HCT116 (cell line): ENCODE results near the gene PRDX3. TPM values are rescaled to one million over a fixed set of nuclear protein-coding genes. Genes with fewer than 3 reads are reported as not detected.

ENCODE experiments used
- ATAC-seq: fragments of 200-7000 bp; cut with Tn5 transposase; 2 replicates; pipeline ENCODE4 v1.9.1; 2020; ENCODE audit warnings: mild to moderate bottlenecking, moderate library complexity
- BruUV-seq: library from RNA; stranded (reverse); fragments of 400-500 nt; replicated peaks from 2 replicates; lab custom pipeline; 2021; lab: Mats Ljungman, UMichigan
- CTCF ChIA-PET: fragments of 300-600 bp; sonication (Branson Sonifier 250); formaldehyde crosslinking; loops from one replicate; lab custom pipeline; 2021; ENCODE audit warnings: antibody characterized with exemption; lab: Charles Lee
- POLR2A ChIA-PET: fragments of 300-600, 350-600 bp; sonication (Branson Sonifier 250); formaldehyde crosslinking; loops from one replicate; lab custom pipeline; 2021; ENCODE audit warnings: antibody characterized with exemption; lab: Charles Lee
- RAD21 ChIA-PET, 2 experiments: fragments of 300-600 bp; sonication (Branson Sonifier 250); formaldehyde crosslinking; loops; one replicate each; lab custom pipeline; 2023; ENCODE audit warnings: low total read pairs in 2 of 2; ENCODE audit not compliant: uncharacterized antibody in 2 of 2, unreplicated experiment in 2 of 2, low non-redundant PET in 1 of 2; lab: Charles Lee
- DNase-seq: peaks from one replicate; pipeline ENCODE4 v3.0.0-alpha.2; 2010; ENCODE audit warnings: low read depth, low spot score
- H2AFZ ChIP-seq: fragments of 200-600 bp; shearing (Covaris generic), sonication (generic); 2 replicates; pipeline ENCODE4 v1.6.1; 2017; ENCODE audit warnings: low read depth, mixed run types, mixed read lengths, antibody characterized with exemption, low read length; ENCODE audit not compliant: poor library complexity, severe bottlenecking
- H3K27ac ChIP-seq: 2 replicates; pipeline ENCODE4 v1.5.1; 2012; ENCODE audit warnings: low read depth, low read length
- H3K27me3 ChIP-seq: fragments of 200-600 bp; sonication (generic); 2 replicates; pipeline ENCODE4 v1.6.1; 2016; ENCODE audit warnings: mixed run types, low read length, mixed read lengths; ENCODE audit not compliant: insufficient read depth
- H3K36me3 ChIP-seq, 2 experiments: fragments of 200-500 bp in 1 of 2; fragments of 200-600 bp in 1 of 2; sonication (Bioruptor generic) in 1 of 2; sonication (generic) in 1 of 2; 2 replicates each; pipeline versions ENCODE4 v1.5.1 to v1.6.1; 2014 to 2016; ENCODE audit warnings: low read length in 2 of 2, inconsistent platforms in 1 of 2, mixed read lengths in 1 of 2, mixed run types in 1 of 2; ENCODE audit not compliant: insufficient read depth in 2 of 2, control insufficient read depth in 1 of 2
- H3K4me1 ChIP-seq, 2 experiments: fragments of 200-600 bp in 1 of 2; sonication (generic) in 1 of 2; 2 replicates each; pipeline versions ENCODE4 v1.5.1 to v1.6.1; 2012 to 2017; ENCODE audit warnings: low read length in 2 of 2, inconsistent platforms in 1 of 2, mild to moderate bottlenecking in 1 of 2, mixed read lengths in 1 of 2, mixed run types in 1 of 2, moderate library complexity in 1 of 2; ENCODE audit not compliant: insufficient read depth in 2 of 2, control insufficient read depth in 1 of 2
- H3K4me2 ChIP-seq: fragments of 200-600 bp; sonication (generic); 2 replicates; pipeline ENCODE4 v1.6.1; 2017; ENCODE audit warnings: mixed run types, low read length, mixed read lengths
- H3K4me3 ChIP-seq, 2 experiments: fragments of 200-600 bp in 1 of 2; sonication (generic) in 1 of 2; replicated peaks in 1 of 2; 2 replicates each; pipeline ENCODE4 v1.5.1; 2011 to 2016; ENCODE audit warnings: low read length in 2 of 2, control low read depth in 1 of 2, low read depth in 1 of 2, mild to moderate bottlenecking in 1 of 2, mixed read lengths in 1 of 2, mixed run types in 1 of 2
- H3K79me2 ChIP-seq: fragments of 200-600 bp; sonication (generic); 2 replicates; pipeline ENCODE4 v1.6.1; 2017; ENCODE audit warnings: mild to moderate bottlenecking, mixed run types, low read length, moderate library complexity, mixed read lengths; ENCODE audit not compliant: insufficient read depth
- H3K9ac ChIP-seq: fragments of 200-600 bp; sonication (generic); 2 replicates; pipeline ENCODE4 v1.6.1; 2016; ENCODE audit warnings: low read length, mixed read lengths
- H3K9me2 ChIP-seq: fragments of 200-600 bp; sonication (generic), shearing (Covaris generic); 2 replicates; pipeline ENCODE4 v1.6.1; 2017; ENCODE audit warnings: mixed run types, mild to moderate bottlenecking, moderate library complexity; ENCODE audit not compliant: insufficient read depth
- H3K9me3 ChIP-seq, 2 experiments: fragments of 200-500 bp in 1 of 2; fragments of 200-600 bp in 1 of 2; sonication (Bioruptor generic) in 1 of 2; sonication (generic) in 1 of 2; 2 replicates each; pipeline ENCODE4 v1.6.1; 2014 to 2017; ENCODE audit warnings: low read length in 2 of 2, mixed read lengths in 2 of 2, inconsistent platforms in 1 of 2, low read depth in 1 of 2, mild to moderate bottlenecking in 1 of 2, mixed run types in 1 of 2, moderate library complexity in 1 of 2; ENCODE audit not compliant: control insufficient read depth in 1 of 2, insufficient read depth in 1 of 2
- H4K20me1 ChIP-seq: fragments of 200-600 bp; sonication (generic), shearing (Covaris generic); 2 replicates; pipeline ENCODE4 v1.6.1; 2017; ENCODE audit warnings: mixed run types, mild to moderate bottlenecking, moderate library complexity; ENCODE audit not compliant: insufficient read depth
- CBX3 ChIP-seq: IDR thresholded peaks from 2 replicates; pipeline ENCODE4 v1.6.1; 2012; ENCODE audit warnings: low read depth
- CEBPB ChIP-seq: IDR thresholded peaks from 2 replicates; pipeline ENCODE4 v1.6.1; 2012; ENCODE audit warnings: low read depth
- CTCF ChIP-seq, 3 experiments: fragments of 200-600 bp in 1 of 3; sonication (generic) in 1 of 3; IDR thresholded peaks in 2 of 3; conservative IDR thresholded peaks in 1 of 3; 2 replicates each; pipeline ENCODE4 v1.5.1; 2012 to 2017; ENCODE audit warnings: low read depth in 2 of 3, low read length in 2 of 3, antibody characterized with exemption in 1 of 3, borderline replicate concordance in 1 of 3, control low read depth in 1 of 3, mild to moderate bottlenecking in 1 of 3, mixed read lengths in 1 of 3, mixed run types in 1 of 3, moderate library complexity in 1 of 3; ENCODE audit not compliant: insufficient read depth in 1 of 3
- EGR1 ChIP-seq: IDR thresholded peaks from 2 replicates; pipeline ENCODE4 v1.6.1; 2012; ENCODE audit warnings: low read depth
- EZH2 ChIP-seq: fragments of 200-600 bp; sonication (generic); IDR thresholded peaks from 2 replicates; pipeline ENCODE4 v1.6.1; 2017; ENCODE audit warnings: antibody characterized with exemption, mixed run types
- EZH2phosphoT487 ChIP-seq: fragments of 200-600 bp; IDR thresholded peaks from 2 replicates; pipeline ENCODE4 v1.6.1; 2018; ENCODE audit warnings: antibody characterized with exemption, borderline replicate concordance
- FOSL1 ChIP-seq: IDR thresholded peaks from 2 replicates; pipeline ENCODE4 v1.6.1; 2012; ENCODE audit warnings: low read depth
- JUND ChIP-seq: IDR thresholded peaks from 2 replicates; pipeline ENCODE4 v1.6.1; 2012
- MAX ChIP-seq: IDR thresholded peaks from 2 replicates; pipeline ENCODE4 v1.6.1; 2012
- POLR2A ChIP-seq: IDR thresholded peaks from 2 replicates; pipeline ENCODE4 v1.7.0; 2011; ENCODE audit warnings: borderline replicate concordance; ENCODE audit not compliant: insufficient read depth, insufficient read length; ENCODE audit errors: extremely low read depth
- POLR2AphosphoS5 ChIP-seq: IDR thresholded peaks from 2 replicates; pipeline ENCODE4 v1.6.1; 2011; ENCODE audit warnings: mild to moderate bottlenecking, low read depth, low read length, moderate library complexity
- RAD21 ChIP-seq: IDR thresholded peaks from 2 replicates; pipeline ENCODE4 v1.6.1; 2012; ENCODE audit warnings: low read depth, mild to moderate bottlenecking
- REST ChIP-seq: IDR thresholded peaks from 2 replicates; pipeline ENCODE4 v1.6.1; 2012; ENCODE audit warnings: low read depth
- SIN3A ChIP-seq: IDR thresholded peaks from 2 replicates; pipeline ENCODE4 v1.6.1; 2012; ENCODE audit warnings: low read depth
- SP1 ChIP-seq: IDR thresholded peaks from 2 replicates; pipeline ENCODE4 v1.6.1; 2012; ENCODE audit warnings: low read depth
- SRF ChIP-seq: IDR thresholded peaks from 2 replicates; pipeline ENCODE4 v1.6.1; 2012; ENCODE audit warnings: low read depth
- TCF7L2 ChIP-seq: IDR thresholded peaks from 2 replicates; pipeline ENCODE4 v1.7.0; 2011; ENCODE audit warnings: borderline replicate concordance, inconsistent platforms; ENCODE audit not compliant: insufficient read depth, insufficient read length; ENCODE audit errors: extremely low read depth
- YY1 ChIP-seq: IDR thresholded peaks from 2 replicates; pipeline ENCODE4 v1.6.1; 2011; ENCODE audit warnings: low read length, low read depth, moderate library complexity, mild to moderate bottlenecking; ENCODE audit not compliant: insufficient replicate concordance; ENCODE audit errors: extremely low read depth
- ZFX ChIP-seq: fragments of 450-650 bp; IDR thresholded peaks from 2 replicates; pipeline ENCODE4 v1.6.1; 2017
- ZNF274 ChIP-seq: fragments of 200-500 bp; sonication (Bioruptor generic); IDR thresholded peaks from 2 replicates; pipeline ENCODE4 v1.6.1; 2014; ENCODE audit warnings: mild to moderate bottlenecking, low read depth, low read length, inconsistent platforms
- intact Hi-C: fragments of 100-400 bp; cut with micrococcal nuclease; formaldehyde crosslinking; loops from 2 replicates; pipeline ENCODE4 v1.10.0; 2022
- total RNA-seq: library from RNA; stranded (reverse); gene quantifications from one replicate; pipeline ENCODE4 v1.2.1, GENCODE V29; 2021; ENCODE audit not compliant: unreplicated experiment
- TF ChIP-seq, protein P1 (sequence below): IDR thresholded peaks from 2 replicates; pipeline ENCODE4 v1.6.1; 2011; ENCODE audit warnings: mild to moderate bottlenecking, low read length, moderate library complexity; ENCODE audit not compliant: insufficient replicate concordance; ENCODE audit errors: extremely low read depth

The PRDX3 gene
- total RNA-seq, 1 experiment from 2014 or later = 281 TPM

GRCh38 chr10:119207366-119207666 is 28.7 kb upstream of the PRDX3 start, which contains the start of gene GRK5:
Gene GRK5 (plus strand): TSS chr10:119207571. CDS start chr10:119207918, 347 bp downstream.
- Histone ChIP-seq H2AFZ (peak within 1 kb of the TSS; percentile 24), H3K4me3 (peak within 1 kb of the TSS; percentile 48 to 69), H3K9ac (peak within 1 kb of the TSS; percentile 73), H3K79me2 (no peaks in the 10 kb centered on the region), H3K4me2 (peak within 1 kb of the TSS; percentile 92), H3K27me3 (no peaks in the 10 kb centered on the region), H3K36me3 (no peaks in the 10 kb centered on the region), H4K20me1 (no peaks in the 10 kb centered on the region), H3K27ac (peak within 1 kb of the TSS; percentile 84), H3K4me1 (peaks cover 20 to 36% of the 10 kb centered on the region in 2 experiments; a peak in 3 of 4 replicates), H3K9me2 (no peaks in the 10 kb centered on the region), H3K9me3 (no peaks in the 10 kb centered on the region)
- ChIA-PET RAD21 (interaction anchor here (0.6 to 2.4 kb wide), 12 partner anchors 46 to 282 kb away, joined by 3 to 12 read pairs (median 4); no protein-coding TSS in a partner anchor), POLR2A (interaction anchor here (0.6 to 1.8 kb wide), 12 partner anchors 9 to 665 kb away, joined by 3 to 10 read pairs (median 3); partner anchors contain the start of genes MCMBP, RGS10 and TIAL1), CTCF (interaction anchor here (0.7 to 4.3 kb wide), 22 partner anchors 9 to 335 kb away, joined by 3 to 37 read pairs (median 6); partner anchors contain the start of gene RGS10)
- DNase-seq (peak; percentile 93), ATAC-seq (peak; percentile 86)
- no TSS peak for BruUV-seq
- intact Hi-C loops = loop anchor here (5.0 kb wide), 2 partner anchors 110 to 390 kb away; partner anchors contain the start of gene TIAL1
- TF ChIP-seq SP1 (no peak), RAD21 (no peak), FOSL1 (no peak), SRF (no peak), MAX (peak; percentile 49; the same call in 1 of the 2 replicates), POLR2A (peak; percentile 36), EGR1 (no peak), EZH2phosphoT487 (no peak), CEBPB (no peak), CBX3 (no peak), POLR2AphosphoS5 (peak; percentile 76), EZH2 (no peak), YY1 (peak; percentile 57), ZFX (peak; percentile 41; the same call in 1 of the 2 replicates), CTCF (IDR thresholded peaks at IDR 0.05 in 2 of 3, conservative IDR thresholded peaks at IDR 0.05 in 1 of 3; ENCODE audit: borderline replicate concordance in 1 of 3, insufficient read depth in 1 of 3, low read depth in 2 of 3, low read length in 2 of 3) (no peak), ZNF274 (no peak), REST (no peak), SIN3A (no peak), TCF7L2 (peak; percentile 28), JUND (no peak)
- TF ChIP-seq, protein P1, sequence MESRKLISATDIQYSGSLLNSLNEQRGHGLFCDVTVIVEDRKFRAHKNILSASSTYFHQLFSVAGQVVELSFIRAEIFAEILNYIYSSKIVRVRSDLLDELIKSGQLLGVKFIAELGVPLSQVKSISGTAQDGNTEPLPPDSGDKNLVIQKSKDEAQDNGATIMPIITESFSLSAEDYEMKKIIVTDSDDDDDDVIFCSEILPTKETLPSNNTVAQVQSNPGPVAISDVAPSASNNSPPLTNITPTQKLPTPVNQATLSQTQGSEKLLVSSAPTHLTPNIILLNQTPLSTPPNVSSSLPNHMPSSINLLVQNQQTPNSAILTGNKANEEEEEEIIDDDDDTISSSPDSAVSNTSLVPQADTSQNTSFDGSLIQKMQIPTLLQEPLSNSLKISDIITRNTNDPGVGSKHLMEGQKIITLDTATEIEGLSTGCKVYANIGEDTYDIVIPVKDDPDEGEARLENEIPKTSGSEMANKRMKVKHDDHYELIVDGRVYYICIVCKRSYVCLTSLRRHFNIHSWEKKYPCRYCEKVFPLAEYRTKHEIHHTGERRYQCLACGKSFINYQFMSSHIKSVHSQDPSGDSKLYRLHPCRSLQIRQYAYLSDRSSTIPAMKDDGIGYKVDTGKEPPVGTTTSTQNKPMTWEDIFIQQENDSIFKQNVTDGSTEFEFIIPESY = no peak
